ENCODE results near the gene NACA2.

DNA sequence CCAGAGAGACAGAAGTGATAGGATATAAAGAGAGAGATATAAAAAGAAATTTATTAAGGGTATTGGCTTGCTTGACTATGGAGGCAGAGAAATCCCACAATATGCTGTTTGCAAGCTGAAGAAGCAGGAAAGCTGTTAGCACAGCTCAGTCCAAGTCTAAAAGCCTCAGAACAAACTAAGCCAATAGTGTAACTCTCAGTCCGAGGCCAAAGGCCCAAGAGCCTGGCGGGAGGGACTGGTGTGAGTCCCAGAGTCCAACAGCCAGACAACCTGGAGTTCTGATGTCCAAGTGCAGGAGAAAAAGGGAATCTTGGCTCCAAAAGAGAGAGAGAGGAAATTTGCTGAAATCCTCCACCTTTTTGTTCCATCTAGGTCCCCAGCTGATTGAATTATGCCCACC lies 30.3 kb upstream of the NACA2 start:
- TF ChIP-seq, protein P1, sequence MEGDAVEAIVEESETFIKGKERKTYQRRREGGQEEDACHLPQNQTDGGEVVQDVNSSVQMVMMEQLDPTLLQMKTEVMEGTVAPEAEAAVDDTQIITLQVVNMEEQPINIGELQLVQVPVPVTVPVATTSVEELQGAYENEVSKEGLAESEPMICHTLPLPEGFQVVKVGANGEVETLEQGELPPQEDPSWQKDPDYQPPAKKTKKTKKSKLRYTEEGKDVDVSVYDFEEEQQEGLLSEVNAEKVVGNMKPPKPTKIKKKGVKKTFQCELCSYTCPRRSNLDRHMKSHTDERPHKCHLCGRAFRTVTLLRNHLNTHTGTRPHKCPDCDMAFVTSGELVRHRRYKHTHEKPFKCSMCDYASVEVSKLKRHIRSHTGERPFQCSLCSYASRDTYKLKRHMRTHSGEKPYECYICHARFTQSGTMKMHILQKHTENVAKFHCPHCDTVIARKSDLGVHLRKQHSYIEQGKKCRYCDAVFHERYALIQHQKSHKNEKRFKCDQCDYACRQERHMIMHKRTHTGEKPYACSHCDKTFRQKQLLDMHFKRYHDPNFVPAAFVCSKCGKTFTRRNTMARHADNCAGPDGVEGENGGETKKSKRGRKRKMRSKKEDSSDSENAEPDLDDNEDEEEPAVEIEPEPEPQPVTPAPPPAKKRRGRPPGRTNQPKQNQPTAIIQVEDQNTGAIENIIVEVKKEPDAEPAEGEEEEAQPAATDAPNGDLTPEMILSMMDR (conservative IDR thresholded peaks at IDR 0.05) = no peak
- TF ChIP-seq EZH2 (IDR thresholded peaks at IDR 0.05; ENCODE audit: low read depth) = no peak

All from PC-9 (cell line).